ENCODE data around the gene BRSK1.

DNA sequence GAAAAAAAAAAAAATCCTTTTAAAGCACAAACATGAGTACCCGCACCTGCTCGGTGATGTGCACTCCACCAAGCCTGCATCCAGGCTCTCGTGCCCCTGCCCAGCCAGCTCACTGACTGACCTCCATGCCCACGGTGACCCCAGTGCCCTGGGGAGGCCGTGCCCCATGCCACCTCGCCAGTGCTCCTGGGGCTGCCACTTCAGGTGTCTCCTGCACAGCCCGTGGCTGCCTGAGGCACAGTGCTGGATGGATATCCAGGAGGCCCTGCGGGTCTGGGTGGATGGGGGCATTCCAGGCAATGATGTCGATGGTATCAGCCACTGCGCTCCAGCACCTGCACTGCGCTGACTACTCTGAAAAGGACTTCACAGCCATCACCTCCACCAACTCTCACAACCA lies 34.0 kb upstream of the BRSK1 start:
- TF ChIP-seq, protein P1, sequence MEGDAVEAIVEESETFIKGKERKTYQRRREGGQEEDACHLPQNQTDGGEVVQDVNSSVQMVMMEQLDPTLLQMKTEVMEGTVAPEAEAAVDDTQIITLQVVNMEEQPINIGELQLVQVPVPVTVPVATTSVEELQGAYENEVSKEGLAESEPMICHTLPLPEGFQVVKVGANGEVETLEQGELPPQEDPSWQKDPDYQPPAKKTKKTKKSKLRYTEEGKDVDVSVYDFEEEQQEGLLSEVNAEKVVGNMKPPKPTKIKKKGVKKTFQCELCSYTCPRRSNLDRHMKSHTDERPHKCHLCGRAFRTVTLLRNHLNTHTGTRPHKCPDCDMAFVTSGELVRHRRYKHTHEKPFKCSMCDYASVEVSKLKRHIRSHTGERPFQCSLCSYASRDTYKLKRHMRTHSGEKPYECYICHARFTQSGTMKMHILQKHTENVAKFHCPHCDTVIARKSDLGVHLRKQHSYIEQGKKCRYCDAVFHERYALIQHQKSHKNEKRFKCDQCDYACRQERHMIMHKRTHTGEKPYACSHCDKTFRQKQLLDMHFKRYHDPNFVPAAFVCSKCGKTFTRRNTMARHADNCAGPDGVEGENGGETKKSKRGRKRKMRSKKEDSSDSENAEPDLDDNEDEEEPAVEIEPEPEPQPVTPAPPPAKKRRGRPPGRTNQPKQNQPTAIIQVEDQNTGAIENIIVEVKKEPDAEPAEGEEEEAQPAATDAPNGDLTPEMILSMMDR (IDR thresholded peaks at IDR 0.05), result no peak
- no peak for TF ChIP-seq POLR2A (IDR thresholded peaks at IDR 0.05)
- no peak for TF ChIP-seq POLR2AphosphoS5 (IDR thresholded peaks at IDR 0.05)
